GM12878 (cell line): ENCODE results near the gene SIRT3. TPM values are rescaled to one million over a fixed set of nuclear protein-coding genes. Genes with fewer than 3 reads are reported as not detected.

ENCODE experiments used
- BACH1 ChIP-seq: fragments of 450-650 bp; IDR thresholded peaks from 2 replicates; pipeline ENCODE4 v1.6.1; 2017; ENCODE audit warnings: mild to moderate bottlenecking, borderline replicate concordance
- BMI1 ChIP-seq: fragments of 450-650 bp; IDR thresholded peaks from 2 replicates; pipeline ENCODE4 v1.6.1; 2016; ENCODE audit warnings: mild to moderate bottlenecking, moderate library complexity, borderline replicate concordance
- CHD1 ChIP-seq: IDR thresholded peaks from 2 replicates; pipeline ENCODE4 v1.6.1; 2012; ENCODE audit warnings: low read depth, low read length, improper control_type of control experiment
- DPF2 ChIP-seq: fragments of 450-650 bp; IDR thresholded peaks from 2 replicates; pipeline ENCODE4 v1.6.1; 2017; ENCODE audit warnings: mild to moderate bottlenecking
- EGR1 ChIP-seq, 2 experiments: IDR thresholded peaks; 1 replicate in 1 of 2; 2 replicates in 1 of 2; pipeline ENCODE4 v1.6.1; 2011 to 2012; ENCODE audit warnings: low read depth in 2 of 2, low read length in 2 of 2, borderline replicate concordance in 1 of 2, mild to moderate bottlenecking in 1 of 2, moderate library complexity in 1 of 2
- HDAC6 ChIP-seq: fragments of 200-600 bp; sonication (generic); IDR thresholded peaks from one replicate; pipeline ENCODE4 v1.8.0; 2017; ENCODE audit warnings: antibody characterized with exemption; ENCODE audit not compliant: unreplicated experiment
- JUND ChIP-seq: IDR thresholded peaks from 2 replicates; pipeline ENCODE4 v1.6.1; 2012; ENCODE audit warnings: low read depth, mild to moderate bottlenecking, low read length, improper control_type of control experiment, moderate library complexity
- MTA2 ChIP-seq: fragments of 450-650 bp; IDR thresholded peaks from 2 replicates; pipeline ENCODE4 v1.6.1; 2016; ENCODE audit warnings: low read depth, mild to moderate bottlenecking, moderate library complexity
- MYB ChIP-seq: fragments of 150-350 bp; IDR thresholded peaks from 2 replicates; pipeline ENCODE4 v1.6.1; 2014; ENCODE audit warnings: mild to moderate bottlenecking, low read depth, low read length, borderline replicate concordance
- NR2F1 ChIP-seq: fragments of 450-650 bp; conservative IDR thresholded peaks from 2 replicates; pipeline ENCODE4 v1.6.1; 2017; ENCODE audit warnings: mild to moderate bottlenecking
- POLR2AphosphoS2 ChIP-seq: IDR thresholded peaks from 2 replicates; pipeline ENCODE4 v1.6.1; 2011; ENCODE audit warnings: low read depth, mild to moderate bottlenecking, low read length, improper control_type of control experiment, moderate library complexity
- RELA ChIP-seq: fragments of 450-650 bp; IDR thresholded peaks from 2 replicates; pipeline ENCODE4 v1.8.0; 2014; ENCODE audit warnings: borderline replicate concordance; ENCODE audit not compliant: partially characterized antibody
- SREBF1 ChIP-seq: IDR thresholded peaks from 2 replicates; pipeline ENCODE4 v1.6.1; 2012; ENCODE audit warnings: mild to moderate bottlenecking, low read length
- STAT1 ChIP-seq: fragments of 450-650 bp; conservative IDR thresholded peaks from 2 replicates; pipeline ENCODE4 v1.6.1; 2014; ENCODE audit warnings: antibody characterized with exemption, mild to moderate bottlenecking
- TCF3 ChIP-seq: IDR thresholded peaks from 2 replicates; pipeline ENCODE4 v1.6.1; 2012; ENCODE audit warnings: low read depth, mild to moderate bottlenecking, low read length, borderline replicate concordance; ENCODE audit not compliant: insufficient read depth
- ZNF622 ChIP-seq: fragments of 450-650 bp; IDR thresholded peaks from 2 replicates; pipeline ENCODE4 v1.6.1; 2017; ENCODE audit warnings: mild to moderate bottlenecking, inconsistent platforms
- polyA plus RNA-seq, 11 experiments: library from polyadenylated mRNA; depleted of rRNA in 4 of 11; unstranded in 6 of 11; stranded (reverse) in 5 of 11; fragments of >200 nt; fragmentation: Nextera tagmentation in 4 of 11; fragmentation: Illumina TruSeq in 1 of 11; extraction: Ambion mirVana in 4 of 11; extraction: Trizol in 1 of 11; gene quantifications; 1 replicate in 1 of 11; 2 replicates in 10 of 11; pipeline versions ENCODE4 v1.2.1 to v1.2.3, GENCODE V29; 2011 to 2016; ENCODE audit warnings: inconsistent platforms in 2 of 11, missing spikeins in 2 of 11, low read depth in 1 of 11
- total RNA-seq, 4 experiments: library from RNA; depleted of rRNA in 3 of 4; stranded (reverse); fragments of >200 nt in 3 of 4; fragmentation: Illumina TruSeq in 1 of 4; extraction: Trizol in 1 of 4; gene quantifications; 2 replicates each; pipeline versions ENCODE4 v1.2.1 to v1.2.3, GENCODE V29; 2013 to 2021
- TF ChIP-seq, protein P1 (sequence below): fragments of 450-650 bp; IDR thresholded peaks from 2 replicates; pipeline ENCODE4 v1.6.1; 2018; ENCODE audit warnings: borderline replicate concordance, mild to moderate bottlenecking; ENCODE audit not compliant: partially characterized antibody
- TF ChIP-seq, protein P2 (sequence below): fragments of 450-650 bp; IDR thresholded peaks from 2 replicates; pipeline ENCODE4 v1.6.1; 2017; ENCODE audit warnings: mild to moderate bottlenecking, low read depth, inconsistent platforms; ENCODE audit not compliant: poor library complexity, severe bottlenecking
- TF ChIP-seq, protein P3 (sequence below): IDR thresholded peaks from 2 replicates; pipeline ENCODE4 v1.6.1; 2012; ENCODE audit warnings: low read depth, low read length, improper control_type of control experiment
- TF ChIP-seq, protein P4 (sequence below): fragments of 450-650 bp; IDR thresholded peaks from 2 replicates; pipeline ENCODE4 v1.6.1; 2016; ENCODE audit warnings: mild to moderate bottlenecking
- TF ChIP-seq, protein P5 (sequence below): fragments of 450-650 bp; IDR thresholded peaks from 2 replicates; pipeline ENCODE4 v1.6.1; 2016; ENCODE audit warnings: mild to moderate bottlenecking

Gene SIRT3
- total and polyA plus RNA-seq, 10 of the 15 experiments (the other 5 are each of a cell fraction or from before 2014, with no cell fraction given): 0.90 to 23.2 (median 12.6) TPM

DNA sequence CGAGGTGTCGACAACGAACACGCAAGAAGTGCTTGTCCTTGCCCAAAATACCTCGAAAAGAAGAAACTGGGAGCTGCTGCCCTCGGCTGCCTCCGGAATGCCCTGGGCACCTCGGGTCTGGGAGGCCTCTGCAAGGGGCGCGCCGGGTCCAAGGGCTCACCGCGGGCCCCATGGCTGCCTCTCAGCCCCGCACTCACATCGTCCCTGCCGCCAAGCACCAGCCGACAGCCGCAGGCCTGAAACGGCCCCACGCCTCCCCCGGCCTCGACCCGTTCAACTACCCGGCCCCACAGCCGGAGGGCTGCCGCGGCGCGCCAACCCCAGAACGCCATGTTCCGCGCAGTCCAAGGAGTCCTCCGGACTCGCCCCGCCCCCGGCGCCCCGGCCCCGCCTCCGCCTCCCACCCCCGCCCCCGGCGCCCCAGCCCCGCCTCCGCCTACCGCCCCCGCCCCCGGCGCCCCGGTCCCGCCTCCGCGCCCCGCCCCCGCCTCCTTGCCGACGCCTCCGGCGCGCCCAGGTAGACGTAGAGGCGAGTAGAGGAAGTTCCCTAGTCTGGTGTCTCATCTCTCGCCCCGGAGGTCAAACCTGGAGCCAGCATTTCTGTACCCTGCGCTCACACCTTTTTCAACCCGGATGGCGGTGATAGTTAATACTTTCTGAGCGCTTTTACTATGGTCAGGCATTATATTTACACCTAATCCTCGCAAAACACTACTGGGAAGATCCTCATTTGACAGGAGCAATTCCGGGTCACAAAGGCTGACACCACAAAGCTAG is at the start of gene SIRT3 (continued):
- TF ChIP-seq, protein P1, sequence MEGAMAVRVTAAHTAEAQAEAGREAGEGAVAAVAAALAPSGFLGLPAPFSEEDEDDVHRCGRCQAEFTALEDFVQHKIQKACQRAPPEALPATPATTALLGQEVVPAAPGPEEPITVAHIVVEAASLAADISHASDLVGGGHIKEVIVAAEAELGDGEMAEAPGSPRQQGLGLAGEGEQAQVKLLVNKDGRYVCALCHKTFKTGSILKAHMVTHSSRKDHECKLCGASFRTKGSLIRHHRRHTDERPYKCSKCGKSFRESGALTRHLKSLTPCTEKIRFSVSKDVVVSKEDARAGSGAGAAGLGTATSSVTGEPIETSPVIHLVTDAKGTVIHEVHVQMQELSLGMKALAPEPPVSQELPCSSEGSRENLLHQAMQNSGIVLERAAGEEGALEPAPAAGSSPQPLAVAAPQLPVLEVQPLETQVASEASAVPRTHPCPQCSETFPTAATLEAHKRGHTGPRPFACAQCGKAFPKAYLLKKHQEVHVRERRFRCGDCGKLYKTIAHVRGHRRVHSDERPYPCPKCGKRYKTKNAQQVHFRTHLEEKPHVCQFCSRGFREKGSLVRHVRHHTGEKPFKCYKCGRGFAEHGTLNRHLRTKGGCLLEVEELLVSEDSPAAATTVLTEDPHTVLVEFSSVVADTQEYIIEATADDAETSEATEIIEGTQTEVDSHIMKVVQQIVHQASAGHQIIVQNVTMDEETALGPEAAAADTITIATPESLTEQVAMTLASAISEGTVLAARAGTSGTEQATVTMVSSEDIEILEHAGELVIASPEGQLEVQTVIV: peak; percentile 38
- peak; percentile 38 for TF ChIP-seq RELA
- peak in 1 of 2 experiments; percentile 99; a peak in 2 of 3 replicates for TF ChIP-seq EGR1 (IDR thresholded peaks at IDR 0.05; ENCODE audit: borderline replicate concordance in 1 of 2, low read depth in 2 of 2, low read length in 2 of 2)
- TF ChIP-seq, protein P2, sequence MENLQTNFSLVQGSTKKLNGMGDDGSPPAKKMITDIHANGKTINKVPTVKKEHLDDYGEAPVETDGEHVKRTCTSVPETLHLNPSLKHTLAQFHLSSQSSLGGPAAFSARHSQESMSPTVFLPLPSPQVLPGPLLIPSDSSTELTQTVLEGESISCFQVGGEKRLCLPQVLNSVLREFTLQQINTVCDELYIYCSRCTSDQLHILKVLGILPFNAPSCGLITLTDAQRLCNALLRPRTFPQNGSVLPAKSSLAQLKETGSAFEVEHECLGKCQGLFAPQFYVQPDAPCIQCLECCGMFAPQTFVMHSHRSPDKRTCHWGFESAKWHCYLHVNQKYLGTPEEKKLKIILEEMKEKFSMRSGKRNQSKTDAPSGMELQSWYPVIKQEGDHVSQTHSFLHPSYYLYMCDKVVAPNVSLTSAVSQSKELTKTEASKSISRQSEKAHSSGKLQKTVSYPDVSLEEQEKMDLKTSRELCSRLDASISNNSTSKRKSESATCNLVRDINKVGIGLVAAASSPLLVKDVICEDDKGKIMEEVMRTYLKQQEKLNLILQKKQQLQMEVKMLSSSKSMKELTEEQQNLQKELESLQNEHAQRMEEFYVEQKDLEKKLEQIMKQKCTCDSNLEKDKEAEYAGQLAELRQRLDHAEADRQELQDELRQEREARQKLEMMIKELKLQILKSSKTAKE: peak; percentile 85
- TF ChIP-seq, protein P3, sequence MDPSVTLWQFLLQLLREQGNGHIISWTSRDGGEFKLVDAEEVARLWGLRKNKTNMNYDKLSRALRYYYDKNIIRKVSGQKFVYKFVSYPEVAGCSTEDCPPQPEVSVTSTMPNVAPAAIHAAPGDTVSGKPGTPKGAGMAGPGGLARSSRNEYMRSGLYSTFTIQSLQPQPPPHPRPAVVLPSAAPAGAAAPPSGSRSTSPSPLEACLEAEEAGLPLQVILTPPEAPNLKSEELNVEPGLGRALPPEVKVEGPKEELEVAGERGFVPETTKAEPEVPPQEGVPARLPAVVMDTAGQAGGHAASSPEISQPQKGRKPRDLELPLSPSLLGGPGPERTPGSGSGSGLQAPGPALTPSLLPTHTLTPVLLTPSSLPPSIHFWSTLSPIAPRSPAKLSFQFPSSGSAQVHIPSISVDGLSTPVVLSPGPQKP: 0 out of 2 replicates have a peak, but pooled peaks have one; percentile 9
- peak; percentile 35 for TF ChIP-seq BACH1
- TF ChIP-seq, protein P4, sequence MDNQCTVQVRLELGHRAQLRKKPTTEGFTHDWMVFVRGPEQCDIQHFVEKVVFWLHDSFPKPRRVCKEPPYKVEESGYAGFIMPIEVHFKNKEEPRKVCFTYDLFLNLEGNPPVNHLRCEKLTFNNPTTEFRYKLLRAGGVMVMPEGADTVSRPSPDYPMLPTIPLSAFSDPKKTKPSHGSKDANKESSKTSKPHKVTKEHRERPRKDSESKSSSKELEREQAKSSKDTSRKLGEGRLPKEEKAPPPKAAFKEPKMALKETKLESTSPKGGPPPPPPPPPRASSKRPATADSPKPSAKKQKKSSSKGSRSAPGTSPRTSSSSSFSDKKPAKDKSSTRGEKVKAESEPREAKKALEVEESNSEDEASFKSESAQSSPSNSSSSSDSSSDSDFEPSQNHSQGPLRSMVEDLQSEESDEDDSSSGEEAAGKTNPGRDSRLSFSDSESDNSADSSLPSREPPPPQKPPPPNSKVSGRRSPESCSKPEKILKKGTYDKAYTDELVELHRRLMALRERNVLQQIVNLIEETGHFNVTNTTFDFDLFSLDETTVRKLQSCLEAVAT: 0 out of 2 replicates have a peak, but pooled peaks have one; percentile 86
- TF ChIP-seq CHD1: no peak; the same call in 1 of the 2 replicates
- TF ChIP-seq STAT1: 0 out of 2 replicates have a peak, but pooled peaks have one; percentile 14
- peak; percentile 71 for TF ChIP-seq DPF2
- TF ChIP-seq SREBF1: no peak; the same call in 1 of the 2 replicates
- peak; percentile 28; the same call in 1 of the 2 replicates for TF ChIP-seq POLR2AphosphoS2
- TF ChIP-seq, protein P5, sequence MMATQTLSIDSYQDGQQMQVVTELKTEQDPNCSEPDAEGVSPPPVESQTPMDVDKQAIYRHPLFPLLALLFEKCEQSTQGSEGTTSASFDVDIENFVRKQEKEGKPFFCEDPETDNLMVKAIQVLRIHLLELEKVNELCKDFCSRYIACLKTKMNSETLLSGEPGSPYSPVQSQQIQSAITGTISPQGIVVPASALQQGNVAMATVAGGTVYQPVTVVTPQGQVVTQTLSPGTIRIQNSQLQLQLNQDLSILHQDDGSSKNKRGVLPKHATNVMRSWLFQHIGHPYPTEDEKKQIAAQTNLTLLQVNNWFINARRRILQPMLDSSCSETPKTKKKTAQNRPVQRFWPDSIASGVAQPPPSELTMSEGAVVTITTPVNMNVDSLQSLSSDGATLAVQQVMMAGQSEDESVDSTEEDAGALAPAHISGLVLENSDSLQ: no peak
- TF ChIP-seq MYB: no peak
- peak; percentile 50; the same call in 1 of the 2 replicates for TF ChIP-seq MTA2
- peak; percentile 74; the same call in 1 of the 2 replicates for TF ChIP-seq BMI1
- TF ChIP-seq NR2F1: peak; percentile 94
- no peak for TF ChIP-seq ZNF622
- 0 out of 2 replicates have a peak, but pooled peaks have one; percentile 10 for TF ChIP-seq JUND
- TF ChIP-seq TCF3: 0 out of 2 replicates have a peak, but pooled peaks have one; percentile 21
- peak; percentile 17 for TF ChIP-seq HDAC6
